Osteoblast (primary cell): Measurements from ENCODE around the gene TMEM151B. TPM values are rescaled to one million over a fixed set of nuclear protein-coding genes. Genes with fewer than 3 reads are reported as not detected.
A peak's percentile ranks its signal among the peaks of the same experiment; 100 is the strongest.
"Not testable (repeated sequence)": the region's sequence is repeated elsewhere in the genome, so short reads cannot be mapped to it uniquely, and the experiment has no call there.

ENCODE experiments used
- DNase-seq: peaks from one replicate; pipeline ENCODE4 v3.0.0; 2011; ENCODE audit warnings: low spot score, mixed read lengths; ENCODE audit not compliant: insufficient read length; ENCODE audit errors: missing footprints
- H2AFZ ChIP-seq: 2 replicates; pipeline ENCODE4 v1.6.0; 2011; ENCODE audit warnings: mild to moderate bottlenecking, low read length
- H3K27ac ChIP-seq: 2 replicates; pipeline ENCODE4 v1.5.1; 2011; ENCODE audit warnings: mild to moderate bottlenecking, low read depth, low read length, moderate library complexity
- H3K27me3 ChIP-seq: 2 replicates; pipeline ENCODE4 v1.6.0; 2012; ENCODE audit warnings: mild to moderate bottlenecking, control low read depth, inconsistent platforms, low read length, moderate library complexity; ENCODE audit not compliant: insufficient read depth
- H3K36me3 ChIP-seq: 2 replicates; pipeline ENCODE4 v1.5.1; 2011; ENCODE audit warnings: mild to moderate bottlenecking, low read length, control low read depth, moderate library complexity; ENCODE audit not compliant: insufficient read depth
- H3K4me1 ChIP-seq: 2 replicates; pipeline ENCODE4 v1.5.1; 2011; ENCODE audit warnings: mild to moderate bottlenecking, low read length, control low read depth, moderate library complexity; ENCODE audit not compliant: insufficient read depth
- H3K4me2 ChIP-seq: 2 replicates; pipeline ENCODE4 v1.6.0; 2011; ENCODE audit warnings: mild to moderate bottlenecking, low read length; ENCODE audit not compliant: insufficient read depth
- H3K4me3 ChIP-seq: fragments of 200-600 bp; sonication (generic); 3 replicates; pipeline ENCODE4 v1.5.1; 2012; ENCODE audit warnings: mild to moderate bottlenecking, low read length, inconsistent platforms; ENCODE audit not compliant: insufficient read depth
- H3K79me2 ChIP-seq: 2 replicates; pipeline ENCODE4 v1.6.0; 2012; ENCODE audit warnings: mild to moderate bottlenecking, low read length, control low read depth, inconsistent platforms; ENCODE audit not compliant: insufficient read depth
- H3K9me3 ChIP-seq: 2 replicates; pipeline ENCODE4 v1.5.1; 2011; ENCODE audit warnings: low read depth, low read length, control low read depth
- H4K20me1 ChIP-seq: 2 replicates; pipeline ENCODE4 v1.6.0; 2012; ENCODE audit warnings: mild to moderate bottlenecking, low read length, control low read depth; ENCODE audit not compliant: insufficient read depth
- CTCF ChIP-seq: IDR thresholded peaks from 2 replicates; pipeline ENCODE4 v1.5.1; 2011; ENCODE audit warnings: mild to moderate bottlenecking, low read depth, low read length, moderate library complexity; ENCODE audit errors: extremely low read depth
- total RNA-seq: library from RNA; depleted of rRNA; stranded (reverse); fragments of >200 nt; gene quantifications from 2 replicates; pipeline ENCODE4 v1.2.3, GENCODE V29; 2012

Gene TMEM151B
- total RNA-seq, 1 donor: not detected

- H3K27ac ChIP-seq: no peak overlapping the region
- TF ChIP-seq CTCF: no peak
- peaks cover 20% of the 10 kb centered on the region for H3K79me2 ChIP-seq
- H3K4me3 ChIP-seq: no peak overlapping the region
- H3K36me3 ChIP-seq: peaks cover 8% of the 10 kb centered on the region
- no peak overlapping the region for H3K4me2 ChIP-seq
- H3K4me1 ChIP-seq: peaks cover 25% of the 10 kb centered on the region
- DNase-seq: peak; percentile 86
- H2AFZ ChIP-seq: no peak overlapping the region
- no peaks in the 10 kb centered on the region for H3K9me3 ChIP-seq
- H3K27me3 ChIP-seq: no peaks in the 10 kb centered on the region
- no peaks in the 10 kb centered on the region for H4K20me1 ChIP-seq
Observed at GRCh38 chr6:44228836-44229235, 41.4 kb upstream of the TMEM151B start.

- H4K20me1 ChIP-seq: no peaks in the 10 kb centered on the region
- no peak overlapping the region for H2AFZ ChIP-seq
- peaks cover 26% of the 10 kb centered on the region for H3K4me1 ChIP-seq
- peaks cover 8% of the 10 kb centered on the region for H3K36me3 ChIP-seq
- H3K79me2 ChIP-seq: peaks cover 18% of the 10 kb centered on the region
- no peaks in the 10 kb centered on the region for H3K9me3 ChIP-seq
- H3K27ac ChIP-seq: no peak overlapping the region
- TF ChIP-seq CTCF: no peak
- H3K4me3 ChIP-seq: no peak overlapping the region
- peak; percentile 46 for DNase-seq
- H3K27me3 ChIP-seq: no peaks in the 10 kb centered on the region
- H3K4me2 ChIP-seq: no peak overlapping the region
Observed at GRCh38 chr6:44229376-44230033, 40.7 kb upstream of the TMEM151B start.

- H3K27ac ChIP-seq: no peak overlapping the region
- H3K36me3 ChIP-seq: peaks cover 8% of the 10 kb centered on the region
- H2AFZ ChIP-seq: no peak overlapping the region
- no peak overlapping the region for H3K4me2 ChIP-seq
- H3K9me3 ChIP-seq: no peaks in the 10 kb centered on the region
- peak; percentile 73 for DNase-seq
- peaks cover 32% of the 10 kb centered on the region for H3K4me1 ChIP-seq
- peaks cover 12% of the 10 kb centered on the region for H3K79me2 ChIP-seq
- TF ChIP-seq CTCF: no peak
- H3K27me3 ChIP-seq: no peaks in the 10 kb centered on the region
- H3K4me3 ChIP-seq: no peak overlapping the region
- no peaks in the 10 kb centered on the region for H4K20me1 ChIP-seq
Observed at GRCh38 chr6:44230034-44230675, 40.1 kb upstream of the TMEM151B start.

- H3K79me2 ChIP-seq, H2AFZ ChIP-seq, H4K20me1 ChIP-seq, H3K9me3 ChIP-seq, H3K27me3 ChIP-seq, H3K4me3 ChIP-seq, H3K27ac ChIP-seq, DNase-seq, H3K4me2 ChIP-seq, H3K36me3 ChIP-seq: not testable (repeated sequence)
- peaks cover 33% of the 10 kb centered on the region for H3K4me1 ChIP-seq
Observed at GRCh38 chr6:44231426-44231825, 38.8 kb upstream of the TMEM151B start.
